Activated CD4-positive, alpha-beta T cell treated with anti-CD3 and anti-CD28 coated beads, Interleukin-2, amount 10 ng/mL, durations not matched to agents 24 days and 14 days (primary cell): ENCODE data around the gene LENEP. TPM values are rescaled to one million over a fixed set of nuclear protein-coding genes. Genes with fewer than 3 reads are reported as not detected.

Experiments
- DNase-seq: peaks from one replicate; pipeline ENCODE4 v3.0.0; 2022
- H3K27ac Mint-ChIP-seq: one replicate; pipeline ENCODE4 v1.8.0; 2022; ENCODE audit warnings: mild to moderate bottlenecking, mixed read lengths
- H3K27me3 Mint-ChIP-seq: one replicate; pipeline ENCODE4 v1.8.0; 2022; ENCODE audit warnings: mixed read lengths
- H3K36me3 Mint-ChIP-seq: one replicate; pipeline ENCODE4 v1.8.0; 2022; ENCODE audit warnings: low read depth, mild to moderate bottlenecking, mixed read lengths
- H3K4me1 Mint-ChIP-seq: one replicate; pipeline ENCODE4 v1.8.0; 2021; ENCODE audit warnings: mixed read lengths
- H3K4me3 Mint-ChIP-seq: one replicate; pipeline ENCODE4 v1.8.0; 2022; ENCODE audit warnings: mild to moderate bottlenecking, moderate library complexity, mixed read lengths
- H3K9me3 Mint-ChIP-seq: one replicate; pipeline ENCODE4 v1.8.0; 2021; ENCODE audit warnings: mixed read lengths
- intact Hi-C: fragments of 100-400 bp; cut with micrococcal nuclease; formaldehyde crosslinking; loops from one replicate; pipeline ENCODE4 v1.15.1; 2023
- total RNA-seq: library from RNA; stranded (reverse); gene quantifications from 2 replicates; pipeline ENCODE4 v1.2.3, GENCODE V29; 2022

LENEP gene
- total RNA-seq, 1 donor from 2014 or later, result 0.79 TPM

DNA sequence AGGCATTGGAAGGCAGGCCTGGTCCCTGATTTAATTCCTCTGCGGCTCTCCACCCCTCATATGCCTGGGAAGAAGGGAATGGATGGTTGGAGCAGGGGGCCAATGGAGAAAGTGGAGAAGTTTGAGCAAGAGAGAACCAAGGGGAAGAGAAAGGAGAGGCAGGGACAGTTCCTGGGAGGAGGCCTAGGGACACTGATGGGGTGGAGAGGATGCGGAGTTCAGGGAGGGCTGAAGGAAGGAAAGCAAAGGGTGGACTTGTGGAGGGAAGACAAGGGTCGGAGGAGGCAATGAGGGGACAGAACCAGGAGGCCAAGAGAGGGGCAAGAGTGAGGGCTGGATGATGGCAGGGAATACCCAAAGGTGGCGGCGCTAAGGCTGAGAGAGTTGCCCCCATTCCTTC is 16.4 kb downstream of the LENEP start:
- intact Hi-C loops, result loop anchor here (1.0 to 5.0 kb wide), 2 partner anchors 8 to 262 kb away; no protein-coding TSS in a partner anchor
- H3K27me3 Mint-ChIP-seq, result no peaks in the 10 kb centered on the region
- peaks cover 58% of the 10 kb centered on the region for H3K36me3 Mint-ChIP-seq
- H3K9me3 Mint-ChIP-seq, result no peaks in the 10 kb centered on the region
- DNase-seq, result no peak
- peak overlapping the region; percentile 96 for H3K27ac Mint-ChIP-seq
- peak overlapping the region; percentile 97 for H3K4me3 Mint-ChIP-seq
- H3K4me1 Mint-ChIP-seq, result peaks cover 62% of the 10 kb centered on the region

DNA sequence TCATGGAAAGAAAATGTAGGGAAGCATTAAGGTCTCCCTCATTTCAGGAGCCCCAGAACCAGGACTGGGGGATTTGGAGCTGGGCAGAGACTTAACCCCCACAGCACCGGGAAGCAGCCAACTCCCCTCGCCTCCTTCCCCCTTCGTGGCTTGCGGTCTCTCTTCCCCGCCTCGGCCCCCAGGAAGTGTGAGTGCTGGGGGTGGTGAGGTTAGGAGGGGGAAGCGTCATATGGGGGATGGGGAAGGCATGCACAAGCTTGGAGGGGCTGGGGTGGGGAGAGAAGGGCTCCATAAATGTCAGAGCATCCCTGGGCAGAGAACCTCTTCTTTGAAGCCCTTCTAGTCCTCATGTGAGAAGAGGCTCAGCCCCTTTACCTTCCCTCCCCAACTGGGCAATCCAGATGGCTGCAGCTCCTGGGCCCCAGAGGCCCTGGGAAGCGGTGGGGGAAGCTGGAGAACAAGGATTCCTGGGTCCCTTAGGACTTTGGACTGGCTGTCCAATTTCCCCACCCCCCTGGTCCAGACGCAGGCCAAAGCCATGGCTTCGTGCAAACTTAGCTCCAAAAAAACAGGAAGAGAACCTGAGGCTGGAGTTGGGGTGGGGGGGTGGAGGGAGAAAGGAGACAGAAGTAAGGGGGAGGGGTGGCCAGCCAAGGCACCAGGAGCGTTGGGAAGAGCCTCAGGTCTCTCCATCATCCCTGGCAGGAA is 17.0 kb downstream of the LENEP start:
- no peaks in the 10 kb centered on the region for H3K9me3 Mint-ChIP-seq
- H3K4me3 Mint-ChIP-seq, result peak overlapping the region; percentile 97
- peaks cover 58% of the 10 kb centered on the region for H3K36me3 Mint-ChIP-seq
- DNase-seq, result peak; percentile 84
- H3K27ac Mint-ChIP-seq, result peak overlapping the region; percentile 96
- intact Hi-C loops, result no loop called here
- no peaks in the 10 kb centered on the region for H3K27me3 Mint-ChIP-seq
- peaks cover 58% of the 10 kb centered on the region for H3K4me1 Mint-ChIP-seq

DNA sequence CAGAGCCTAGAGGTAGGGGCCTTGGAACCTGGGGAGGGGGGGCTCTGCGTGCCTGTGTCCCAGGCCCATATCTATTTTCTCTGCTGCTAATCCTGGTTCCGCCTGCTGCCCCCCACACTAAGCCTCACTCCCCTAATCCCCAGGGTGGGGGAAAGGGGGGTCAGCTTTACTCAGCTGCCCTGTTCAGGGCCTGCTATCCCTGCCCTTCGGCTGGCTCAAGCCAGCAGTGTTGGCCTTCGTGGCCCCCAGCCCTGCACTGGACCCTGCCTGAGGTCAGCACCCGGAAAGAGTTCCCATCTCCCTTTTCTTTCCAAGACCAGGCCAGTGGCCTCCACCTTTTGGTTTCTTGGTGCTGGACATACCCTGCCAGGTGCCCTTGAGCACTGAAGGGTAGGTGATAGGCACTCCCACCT is 17.6 kb downstream of the LENEP start:
- DNase-seq, result peak; percentile 56
- Mint-ChIP-seq H3K9me3 (no peaks in the 10 kb centered on the region), H3K36me3 (peaks cover 62% of the 10 kb centered on the region), H3K27me3 (no peaks in the 10 kb centered on the region), H3K27ac (peak overlapping the region; percentile 82), H3K4me3 (peak overlapping the region; percentile 97), H3K4me1 (peaks cover 58% of the 10 kb centered on the region)
- intact Hi-C loops, result no loop called here

DNA sequence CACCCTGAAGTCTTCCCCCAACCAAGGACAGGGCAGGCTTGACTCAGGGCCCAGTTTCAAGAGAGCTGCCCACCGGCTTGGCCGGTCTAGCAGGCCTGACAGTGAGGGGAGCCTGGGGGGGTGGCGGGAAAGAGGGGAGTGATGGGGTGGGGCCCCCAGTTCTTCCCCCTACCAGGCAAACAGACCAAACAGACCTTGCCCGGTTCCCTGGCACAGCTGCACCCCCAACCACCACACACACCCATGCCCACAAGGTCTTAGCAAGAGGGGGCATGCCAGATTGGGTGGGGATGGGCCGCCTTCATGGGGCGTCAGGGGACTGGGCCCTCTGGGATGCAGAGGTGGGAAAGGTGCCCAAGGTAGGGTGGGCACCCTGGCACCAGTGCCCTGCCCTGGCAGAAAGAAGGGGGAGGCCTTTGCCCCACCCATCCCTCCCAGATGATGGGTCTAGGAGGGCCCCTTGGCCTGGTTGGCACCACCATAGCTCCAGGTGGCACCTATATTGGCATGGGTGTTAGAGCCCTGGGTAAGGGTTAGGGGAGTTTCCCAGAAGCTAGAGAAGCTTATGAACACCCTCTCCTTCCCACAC is 18.1 kb downstream of the LENEP start:
- intact Hi-C loops, result no loop called here
- no peak for DNase-seq
- Mint-ChIP-seq H3K9me3 (no peaks in the 10 kb centered on the region), H3K36me3 (peaks cover 64% of the 10 kb centered on the region), H3K4me1 (peaks cover 58% of the 10 kb centered on the region), H3K27me3 (no peaks in the 10 kb centered on the region), H3K27ac (peak overlapping the region; percentile 89), H3K4me3 (peak overlapping the region; percentile 97)

DNA sequence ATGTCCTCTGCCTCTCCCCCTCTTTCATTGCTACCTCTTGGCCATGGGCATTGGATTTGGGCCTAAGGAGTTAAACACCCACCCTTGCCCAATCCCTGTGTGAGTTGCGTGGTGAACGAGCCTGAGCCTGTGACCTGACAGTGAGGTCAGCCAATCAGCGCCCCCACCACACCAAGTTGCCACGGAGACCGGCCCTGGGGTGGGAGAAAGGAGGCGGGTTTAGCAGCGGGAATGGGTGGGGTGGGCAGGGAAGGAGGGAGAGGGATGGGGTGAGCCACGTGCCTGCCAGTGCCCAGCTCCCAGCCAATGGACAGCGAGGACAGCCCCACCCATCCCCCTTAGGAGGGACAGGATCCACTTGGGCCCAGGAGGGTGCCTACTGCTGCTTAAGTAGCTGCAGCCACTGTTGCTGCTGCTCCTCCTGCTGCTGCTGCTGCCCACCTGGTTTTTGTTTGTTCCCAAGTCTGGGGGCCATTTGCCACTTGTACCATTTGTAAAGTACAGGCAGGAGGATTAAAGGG is 18.7 kb downstream of the LENEP start:
- DNase-seq, result peak; percentile 82
- Mint-ChIP-seq H3K27me3 (no peaks in the 10 kb centered on the region), H3K36me3 (peaks cover 66% of the 10 kb centered on the region), H3K4me3 (peak overlapping the region; percentile 97), H3K27ac (peak overlapping the region; percentile 89), H3K4me1 (peaks cover 57% of the 10 kb centered on the region), H3K9me3 (no peaks in the 10 kb centered on the region)
- intact Hi-C loops, result no loop called here

DNA sequence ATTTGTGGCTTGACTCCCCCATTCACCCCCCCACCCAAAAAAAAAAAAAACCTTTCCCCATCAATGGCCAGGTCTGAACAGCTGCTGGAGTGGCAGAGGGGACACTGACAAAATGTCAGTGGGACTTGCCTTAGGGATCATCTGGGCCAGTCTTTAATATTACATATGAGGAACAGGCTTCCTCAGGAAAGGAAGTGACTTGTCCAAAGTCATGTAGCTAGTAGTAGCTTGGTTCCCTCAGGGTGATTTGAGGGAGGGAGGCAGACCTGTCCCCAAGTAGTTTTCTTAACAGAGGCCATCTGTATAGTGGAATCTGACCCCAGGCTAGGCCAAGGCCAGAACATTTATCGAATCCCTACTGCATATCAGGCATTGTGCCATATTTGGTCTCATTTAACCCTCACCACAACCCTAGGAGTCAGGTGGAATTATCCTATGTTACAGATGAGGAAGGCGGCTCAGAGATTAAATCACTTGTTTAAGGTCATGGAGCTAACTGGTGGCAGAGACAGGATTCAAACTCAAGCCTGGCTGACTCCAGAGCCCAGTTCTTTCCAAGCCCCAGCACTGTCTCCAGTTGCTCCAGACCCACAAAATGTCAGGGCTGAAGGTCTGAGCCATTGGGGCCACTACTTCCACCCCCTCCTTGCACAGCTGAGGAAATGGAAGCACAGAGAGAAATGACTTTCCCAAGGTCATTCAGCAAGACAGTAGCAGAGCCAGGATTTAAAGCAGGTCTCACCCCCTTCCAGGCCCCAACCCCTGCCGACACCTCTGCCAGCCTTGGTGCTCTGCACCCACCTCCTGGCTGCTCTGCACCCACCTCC is 19.6 kb downstream of the LENEP start:
- intact Hi-C loops, result no loop called here
- Mint-ChIP-seq H3K9me3 (no peaks in the 10 kb centered on the region), H3K4me3 (peak overlapping the region; percentile 97), H3K36me3 (peaks cover 72% of the 10 kb centered on the region), H3K27me3 (no peaks in the 10 kb centered on the region), H3K27ac (peak overlapping the region; percentile 89), H3K4me1 (peaks cover 53% of the 10 kb centered on the region)
- DNase-seq, result no peak

- Mint-ChIP-seq H3K9me3 (no peaks in the 10 kb centered on the region), H3K4me3 (peak overlapping the region; percentile 97), H3K4me1 (peaks cover 49% of the 10 kb centered on the region), H3K27ac (peak overlapping the region; percentile 89), H3K36me3 (peaks cover 71% of the 10 kb centered on the region), H3K27me3 (no peaks in the 10 kb centered on the region)
- DNase-seq, result peak; percentile 82
- intact Hi-C loops, result no loop called here
Observed at GRCh38 chr1:155013632-155014031, 20.2 kb downstream of the LENEP start.

DNA sequence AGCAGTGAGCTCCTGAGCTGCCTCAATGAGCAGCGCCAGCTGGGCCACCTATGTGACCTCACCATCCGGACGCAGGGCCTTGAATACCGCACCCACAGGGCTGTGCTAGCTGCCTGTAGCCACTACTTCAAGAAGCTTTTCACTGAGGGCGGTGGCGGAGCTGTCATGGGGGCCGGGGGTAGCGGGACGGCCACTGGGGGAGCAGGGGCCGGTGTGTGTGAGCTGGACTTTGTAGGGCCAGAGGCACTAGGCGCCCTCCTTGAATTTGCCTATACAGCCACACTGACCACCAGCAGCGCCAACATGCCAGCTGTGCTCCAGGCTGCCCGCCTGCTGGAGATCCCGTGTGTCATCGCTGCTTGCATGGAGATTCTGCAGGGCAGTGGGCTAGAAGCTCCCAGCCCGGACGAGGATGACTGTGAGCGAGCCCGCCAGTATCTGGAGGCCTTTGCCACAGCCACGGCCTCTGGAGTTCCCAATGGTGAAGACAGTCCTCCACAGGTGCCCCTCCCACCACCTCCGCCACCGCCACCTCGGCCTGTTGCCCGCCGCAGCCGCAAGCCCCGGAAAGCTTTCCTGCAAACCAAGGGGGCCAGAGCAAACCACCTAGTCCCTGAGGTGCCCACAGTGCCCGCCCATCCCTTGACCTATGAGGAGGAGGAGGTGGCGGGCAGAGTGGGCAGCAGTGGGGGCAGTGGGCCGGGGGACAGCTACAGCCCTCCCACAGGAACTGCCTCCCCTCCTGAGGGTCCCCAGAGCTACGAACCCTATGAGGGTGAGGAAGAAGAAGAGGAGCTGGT is 21.5 kb downstream of the LENEP start:
- H3K4me3 Mint-ChIP-seq, result peak overlapping the region; percentile 78
- H3K27ac Mint-ChIP-seq, result no peak overlapping the region
- DNase-seq, result peak; percentile 59
- H3K36me3 Mint-ChIP-seq, result peaks cover 72% of the 10 kb centered on the region
- no peaks in the 10 kb centered on the region for H3K27me3 Mint-ChIP-seq
- no peaks in the 10 kb centered on the region for H3K9me3 Mint-ChIP-seq
- intact Hi-C loops, result no loop called here
- peaks cover 56% of the 10 kb centered on the region for H3K4me1 Mint-ChIP-seq

GRCh38 chr1:155015527-155016230 is 22.3 kb downstream of the LENEP start:
- Mint-ChIP-seq H3K4me3 (peak overlapping the region; percentile 78), H3K27me3 (no peaks in the 10 kb centered on the region), H3K9me3 (no peaks in the 10 kb centered on the region), H3K27ac (peak overlapping the region; percentile 76), H3K4me1 (peaks cover 58% of the 10 kb centered on the region), H3K36me3 (peaks cover 70% of the 10 kb centered on the region)
- intact Hi-C loops, result loop anchor here (2.0 kb wide), 1 partner anchor 45 kb away; no protein-coding TSS in a partner anchor
- DNase-seq, result peak; percentile 59

DNA sequence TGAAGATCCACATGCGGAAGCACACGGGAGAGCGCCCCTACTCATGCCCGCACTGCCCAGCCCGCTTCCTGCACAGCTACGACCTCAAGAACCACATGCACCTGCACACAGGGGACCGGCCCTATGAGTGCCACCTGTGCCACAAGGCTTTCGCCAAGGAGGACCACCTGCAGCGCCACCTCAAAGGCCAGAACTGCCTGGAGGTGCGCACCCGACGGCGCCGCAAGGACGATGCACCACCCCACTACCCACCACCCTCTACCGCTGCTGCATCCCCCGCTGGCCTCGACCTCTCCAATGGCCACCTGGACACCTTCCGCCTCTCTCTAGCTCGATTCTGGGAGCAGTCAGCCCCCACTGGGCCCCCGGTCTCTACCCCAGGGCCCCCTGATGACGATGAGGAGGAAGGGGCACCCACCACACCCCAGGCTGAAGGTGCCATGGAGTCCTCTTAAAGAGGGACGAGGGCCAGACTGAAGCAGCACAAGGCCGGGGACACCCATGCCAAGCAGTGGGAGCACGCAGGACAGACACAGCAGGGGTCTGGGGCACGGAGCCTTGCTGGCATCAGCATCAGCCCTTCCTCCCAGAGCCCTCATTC is 22.9 kb downstream of the LENEP start:
- H3K27ac Mint-ChIP-seq, result peak overlapping the region; percentile 76
- DNase-seq, result peak; percentile 71
- peaks cover 66% of the 10 kb centered on the region for H3K36me3 Mint-ChIP-seq

DNA sequence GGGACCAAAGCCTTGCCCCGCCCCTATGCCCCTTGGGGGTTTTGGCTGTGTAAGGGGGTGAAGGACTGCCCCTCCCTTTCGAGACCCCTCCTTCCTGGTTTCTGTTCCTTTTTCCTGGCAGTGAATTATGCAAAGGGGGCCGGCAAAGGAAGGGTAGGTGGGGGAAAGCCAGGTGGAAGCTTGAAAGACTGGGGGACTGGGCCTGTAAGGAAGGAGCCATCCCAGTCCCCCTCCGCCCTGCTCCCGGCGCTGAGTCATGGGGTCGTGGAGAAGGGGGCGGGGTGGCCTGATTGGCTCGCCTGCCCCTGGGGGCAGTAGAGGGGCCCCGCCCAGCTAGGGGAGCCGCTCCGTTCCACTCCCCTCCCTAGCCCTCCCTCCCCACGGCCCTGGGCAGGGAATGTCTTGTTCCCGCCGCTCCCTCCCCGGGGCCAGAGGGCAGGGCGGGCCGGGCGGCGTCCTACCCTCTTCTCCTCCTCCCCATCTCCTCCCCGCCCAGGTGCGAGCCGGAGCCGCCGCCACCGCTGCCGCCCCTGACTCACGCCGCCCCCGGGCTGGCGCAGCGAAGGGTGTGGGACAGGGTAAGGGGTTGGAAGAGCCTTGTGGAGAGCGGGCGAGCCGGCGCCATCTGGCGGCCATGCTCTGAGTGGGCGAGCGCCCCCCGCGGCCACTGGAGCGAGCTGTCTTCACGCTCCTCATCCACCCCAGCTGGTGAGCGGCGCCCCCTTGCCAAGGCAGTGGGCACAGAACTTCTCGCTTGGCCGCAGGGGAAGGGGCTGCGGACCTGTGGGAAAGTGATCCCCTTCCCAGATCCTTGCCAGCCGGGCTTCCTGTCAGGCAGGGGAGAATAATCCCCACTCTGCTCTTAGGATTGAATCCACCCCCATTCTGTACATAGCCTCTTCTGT is 23.9 kb downstream of the LENEP start:
- Mint-ChIP-seq H3K27ac (peak overlapping the region; percentile 37), H3K4me3 (peak overlapping the region; percentile 78), H3K4me1 (peaks cover 52% of the 10 kb centered on the region), H3K9me3 (no peaks in the 10 kb centered on the region), H3K27me3 (no peaks in the 10 kb centered on the region), H3K36me3 (peaks cover 65% of the 10 kb centered on the region)
- peak; percentile 96 for DNase-seq
- intact Hi-C loops, result loop anchor here (1.0 to 2.0 kb wide), 8 partner anchors 8 to 81 kb away; partner anchors contain the start of genes CKS1B, PMVK and PYGO2

More for the DNA sequence above, 22.9 kb downstream of the LENEP start:
- peaks cover 54% of the 10 kb centered on the region for H3K4me1 Mint-ChIP-seq
- no peaks in the 10 kb centered on the region for H3K9me3 Mint-ChIP-seq
- no peaks in the 10 kb centered on the region for H3K27me3 Mint-ChIP-seq
- intact Hi-C loops, result loop anchor here (2.0 kb wide), 1 partner anchor 44 kb away; no protein-coding TSS in a partner anchor
- peak overlapping the region; percentile 78 for H3K4me3 Mint-ChIP-seq
